Brain pericyte (primary cell): ENCODE results near the gene NT5DC3.
"Not testable (repeated sequence)": the region's sequence is repeated elsewhere in the genome, so short reads cannot be mapped to it uniquely, and the experiment has no call there.

Source experiments
- DNase-seq: peaks from one replicate; pipeline ENCODE4 v3.0.0-alpha.2; 2012; ENCODE audit warnings: low read depth, low spot score

Gene NT5DC3

DNA sequence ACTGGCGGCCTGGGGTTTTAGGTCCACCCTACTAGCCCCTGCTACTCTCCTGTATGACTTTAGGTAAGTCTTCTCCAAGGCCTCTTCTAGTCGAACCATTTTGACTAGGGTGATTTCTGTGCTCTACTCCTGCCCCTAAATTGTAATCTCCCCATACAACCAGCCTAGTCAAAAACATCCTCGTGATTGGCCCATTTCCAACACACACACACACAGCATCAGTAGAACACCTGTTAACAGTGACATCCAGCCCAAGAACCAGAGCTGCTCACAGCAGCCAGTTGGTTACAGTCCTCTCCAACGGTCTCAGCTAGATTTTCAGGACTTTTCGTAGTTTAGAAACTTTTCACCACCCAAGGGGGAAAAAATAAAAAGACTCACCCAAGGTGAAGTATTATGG, 30.9 kb downstream of the NT5DC3 start:
- DNase-seq = no peak

DNA sequence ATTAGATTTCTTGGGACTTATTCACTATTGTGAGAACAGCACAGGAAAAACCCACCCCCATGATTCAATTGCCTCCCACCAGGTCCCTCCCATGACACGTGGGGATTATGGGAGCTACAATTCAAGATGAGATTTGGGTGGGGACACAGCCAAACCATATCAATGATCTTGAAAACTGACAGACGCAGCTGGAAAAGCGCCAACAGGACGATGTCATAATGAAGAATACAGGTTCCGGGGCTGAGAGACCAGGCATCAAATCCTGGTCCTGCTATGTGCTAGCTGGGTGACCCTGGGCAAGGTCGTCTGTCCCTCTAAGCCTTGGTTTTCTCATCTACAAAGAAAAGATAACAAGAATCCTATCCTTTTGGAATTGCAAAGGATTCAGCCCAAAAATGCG, 31.4 kb downstream of the NT5DC3 start:
- not testable (repeated sequence) for DNase-seq

DNA sequence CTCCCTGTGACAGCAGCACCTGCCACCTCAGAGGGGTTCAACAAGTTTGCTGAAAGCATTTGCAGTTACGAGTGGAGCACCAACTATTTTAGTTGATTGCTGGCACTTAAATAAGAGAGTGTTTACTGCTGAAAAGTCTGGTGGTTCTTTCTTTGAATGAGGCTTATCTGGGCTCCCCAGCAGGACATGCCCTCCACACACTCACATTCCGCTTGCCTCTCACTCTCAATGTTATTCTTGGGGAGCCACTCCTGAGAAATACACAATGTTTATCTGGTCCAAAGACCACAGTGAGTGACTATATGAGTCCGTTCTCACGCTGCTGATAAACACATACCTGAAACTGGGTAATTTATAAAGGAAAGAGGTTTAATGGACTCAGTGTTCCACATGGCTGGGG, 31.9 kb downstream of the NT5DC3 start:
- no peak for DNase-seq

DNA sequence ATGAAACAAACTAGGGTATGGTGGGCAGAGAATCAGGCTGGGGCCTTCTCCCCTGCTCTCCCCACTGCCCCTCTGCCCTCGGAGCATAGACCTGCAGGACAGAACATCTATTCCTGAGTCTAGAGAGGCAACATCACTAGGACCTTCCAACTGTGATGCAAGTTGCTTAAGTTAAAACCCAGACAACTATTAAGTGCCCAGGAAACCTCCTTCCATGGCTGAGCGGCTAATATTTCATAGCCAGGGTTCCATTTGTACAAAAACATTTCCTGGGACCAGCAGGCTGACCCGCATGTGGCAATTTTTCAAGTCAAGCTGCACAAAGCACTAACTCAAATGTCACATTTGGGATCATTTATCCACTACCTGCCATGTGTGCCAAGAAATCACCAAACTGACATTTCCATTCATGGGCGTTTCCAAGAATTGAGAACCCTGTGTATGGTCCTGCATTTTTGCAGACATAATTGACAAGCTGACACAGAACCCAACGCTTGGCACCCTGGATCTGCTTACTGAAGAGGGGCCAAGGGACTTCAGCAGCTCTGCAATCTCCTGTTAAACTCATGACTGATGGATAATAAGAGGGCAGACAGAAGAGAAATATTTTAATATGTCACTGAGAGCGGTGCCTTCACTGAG, 32.7 kb downstream of the NT5DC3 start:
- no peak for DNase-seq

DNA sequence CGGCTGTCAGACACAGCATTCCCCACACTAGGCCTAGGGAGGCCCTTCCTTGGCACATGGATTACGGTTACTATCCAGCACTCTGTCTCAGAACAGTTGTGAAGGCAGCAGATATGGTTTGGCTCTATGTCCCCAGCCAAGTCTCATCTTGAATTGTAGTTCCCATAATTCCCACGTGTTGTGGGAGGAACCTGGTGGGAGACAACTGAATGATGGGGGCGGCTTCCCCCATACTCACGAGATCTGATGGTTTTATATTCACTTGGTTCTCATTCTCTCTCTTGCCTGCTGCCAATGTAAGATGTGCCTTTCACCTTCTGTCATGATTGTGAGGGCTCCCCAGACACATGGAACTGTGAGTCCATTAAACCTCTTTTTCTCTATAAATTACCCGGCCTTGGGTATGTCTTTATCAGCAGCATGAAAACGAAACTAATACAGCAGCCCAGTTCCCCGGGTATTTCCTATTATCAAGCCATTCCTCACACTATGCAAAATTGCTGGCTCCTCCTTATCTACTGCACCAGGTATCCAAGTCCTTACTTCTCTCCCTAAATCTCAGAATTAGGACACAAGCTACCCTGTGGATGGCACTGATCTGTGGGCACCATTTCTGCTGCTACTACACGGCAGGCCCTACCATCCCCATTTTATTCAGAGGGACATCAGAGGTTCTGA, 33.3 kb downstream of the NT5DC3 start:
- no peak for DNase-seq

DNA sequence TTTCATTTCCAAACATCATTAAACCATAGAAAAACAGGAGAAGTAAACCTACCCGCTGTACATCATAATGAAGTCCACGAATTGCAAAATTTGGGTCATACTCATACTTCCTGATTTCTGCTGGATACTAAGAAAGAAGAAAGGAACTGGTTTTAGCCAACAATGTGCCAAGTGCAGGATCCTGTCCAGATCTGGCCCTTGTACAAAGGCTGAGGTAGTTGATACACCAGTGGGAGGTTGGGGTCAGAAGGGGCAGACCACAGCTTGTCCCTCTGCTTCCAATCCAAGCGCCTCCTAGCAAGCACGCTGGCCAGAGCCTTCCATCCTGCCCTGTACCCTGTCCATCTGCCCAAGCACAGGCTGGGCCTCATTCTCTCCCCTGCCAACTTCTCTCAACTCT, 34.2 kb downstream of the NT5DC3 start:
- DNase-seq = no peak

DNA sequence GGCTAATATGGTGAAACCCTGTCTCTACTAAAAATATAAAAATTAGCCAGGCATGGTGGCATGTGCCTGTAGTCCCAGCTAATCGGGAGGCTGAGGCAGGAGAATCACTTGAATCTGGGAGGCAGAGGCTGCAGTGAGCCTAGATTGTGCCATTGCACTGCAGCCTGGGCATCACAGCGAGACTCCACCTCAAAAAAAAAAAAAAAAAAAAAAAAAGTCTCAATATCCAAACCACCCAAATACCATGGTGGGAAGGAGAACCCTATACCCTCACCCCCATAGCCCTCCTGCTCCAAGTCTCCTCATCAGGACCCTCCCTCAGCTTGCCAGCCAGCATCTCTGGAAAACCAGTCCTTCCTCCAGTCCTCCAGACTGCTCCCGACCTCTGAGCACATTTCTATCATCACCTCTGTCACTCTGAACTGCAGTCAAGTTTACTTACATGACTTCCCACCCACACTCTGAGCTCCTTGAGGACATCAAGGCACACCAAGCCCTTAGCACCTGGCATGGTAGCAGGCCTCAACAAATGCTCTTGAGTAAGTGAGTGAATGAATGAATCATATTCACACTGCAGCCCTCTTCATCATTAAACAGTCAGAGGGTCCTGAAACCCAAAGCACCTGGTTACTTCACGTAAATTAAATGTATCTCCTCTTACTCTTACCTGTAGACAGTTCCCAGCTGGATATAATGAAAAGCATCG, 35.2 kb downstream of the NT5DC3 start:
- no peak for DNase-seq

DNA sequence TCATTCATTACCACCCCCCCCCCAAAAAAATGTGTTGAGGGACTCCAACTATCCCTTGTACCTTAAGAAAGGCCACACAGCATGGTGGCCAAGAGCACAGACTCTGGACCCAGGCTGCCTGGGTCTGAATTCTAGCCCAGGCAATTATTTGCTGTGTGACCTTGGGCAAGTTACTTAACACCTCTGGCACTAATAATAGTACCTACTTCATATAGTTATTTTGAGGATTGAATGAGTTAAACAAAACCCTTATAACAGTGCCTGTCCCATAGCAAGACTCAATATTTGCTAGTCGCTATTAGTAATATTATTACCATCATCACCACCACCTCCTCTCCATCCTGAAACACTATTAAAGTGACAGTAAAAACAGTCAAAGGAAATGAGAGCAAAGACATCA, 37.2 kb downstream of the NT5DC3 start:
- DNase-seq = no peak

DNA sequence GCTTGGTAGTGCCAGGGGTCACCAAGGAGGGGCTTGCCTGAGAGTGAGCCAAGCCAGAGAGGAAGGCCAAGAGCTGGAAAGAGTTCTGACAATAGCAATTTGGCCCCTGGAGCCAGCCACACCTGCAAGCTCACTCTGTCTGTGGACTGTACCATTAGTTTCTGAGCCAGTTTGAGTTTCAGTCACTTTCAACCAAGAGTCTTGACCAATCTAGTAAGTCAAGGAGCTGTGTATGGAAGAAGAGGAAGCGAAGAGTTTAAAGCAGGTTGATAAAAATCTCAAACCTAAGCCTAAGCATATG, 38.5 kb downstream of the NT5DC3 start:
- no peak for DNase-seq

DNA sequence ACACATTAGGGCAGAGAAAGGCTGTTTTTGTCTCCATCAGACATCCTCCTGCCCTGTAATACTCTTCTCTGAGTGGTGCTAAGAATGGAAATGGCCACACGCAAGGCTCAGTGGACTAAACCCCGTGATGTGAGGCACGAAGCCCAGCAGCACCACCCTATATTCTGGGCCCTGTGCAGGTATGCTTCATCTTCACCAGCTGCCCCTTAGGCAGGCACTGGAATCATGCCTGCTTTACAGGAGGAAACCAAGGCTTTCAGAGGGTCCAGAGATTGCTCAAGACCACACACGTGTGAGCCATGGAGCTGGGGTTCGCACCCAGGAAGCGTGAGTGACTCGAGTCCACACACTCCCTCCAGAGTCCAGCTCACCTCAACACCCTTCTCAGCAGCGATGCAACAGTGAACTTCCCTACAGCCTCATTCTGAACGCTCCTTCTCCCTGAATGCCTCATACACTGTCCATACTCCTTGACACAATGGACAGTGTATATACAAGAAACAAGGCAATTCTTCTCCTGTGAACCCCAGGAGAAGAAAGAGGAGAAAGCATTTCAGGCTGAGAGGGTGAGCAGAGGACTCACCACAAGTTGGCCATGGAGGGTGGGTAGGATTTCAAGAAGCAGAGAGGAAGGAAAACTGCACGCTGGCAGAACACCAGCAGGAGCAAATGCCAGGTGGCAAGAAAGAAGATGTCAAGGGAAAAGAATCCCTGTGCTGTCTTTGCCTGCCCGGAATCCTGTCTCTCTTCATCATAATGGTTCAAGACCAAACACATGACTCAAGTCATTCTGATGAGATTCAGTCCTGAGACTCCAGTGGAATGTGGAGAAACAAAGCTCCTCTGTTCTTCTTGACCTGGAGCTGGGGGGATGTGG, 39.1 kb downstream of the NT5DC3 start:
- DNase-seq = no peak

DNA sequence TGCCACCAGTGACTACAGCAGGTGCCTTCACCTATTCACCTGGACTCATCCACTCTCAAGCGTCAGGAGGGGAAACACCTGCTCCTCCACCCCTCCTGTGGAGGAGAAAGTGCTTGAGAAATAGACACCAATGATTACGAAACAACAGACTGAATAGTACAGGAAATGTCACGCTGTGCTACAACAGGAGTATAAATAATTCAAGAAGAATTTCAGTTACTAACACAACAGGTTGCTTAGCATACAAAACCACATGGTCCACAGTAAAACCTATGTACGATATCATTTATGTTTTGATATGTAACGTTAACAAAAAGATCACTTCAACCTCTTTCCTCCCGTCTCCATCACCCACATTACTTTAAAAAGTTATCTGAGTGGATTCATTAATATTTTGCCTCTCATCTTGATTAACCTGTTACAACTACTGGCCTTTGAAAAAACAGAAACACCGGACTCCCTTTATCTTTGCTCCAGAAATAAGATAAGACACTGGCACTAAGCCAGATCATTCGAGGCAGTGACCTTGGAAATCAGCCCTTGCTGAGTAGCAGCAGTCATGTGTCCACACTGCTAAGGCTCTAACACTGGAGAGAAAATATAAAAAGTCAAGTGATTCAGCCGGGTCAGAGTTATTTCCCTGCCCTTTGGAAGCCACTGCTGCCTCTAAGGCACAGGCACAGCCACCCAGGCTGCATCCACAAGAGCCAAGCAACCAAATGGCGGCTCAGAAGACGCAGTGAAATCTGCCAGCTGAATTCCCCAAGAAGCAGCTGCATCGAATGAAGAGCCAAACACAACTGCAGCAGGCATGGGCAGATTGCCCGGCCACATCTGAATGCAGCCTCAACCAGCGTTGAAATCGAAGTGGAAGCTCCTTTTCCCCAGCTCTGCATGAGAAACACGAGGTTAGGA, 40.9 kb downstream of the NT5DC3 start:
- DNase-seq = peak; percentile 55

DNA sequence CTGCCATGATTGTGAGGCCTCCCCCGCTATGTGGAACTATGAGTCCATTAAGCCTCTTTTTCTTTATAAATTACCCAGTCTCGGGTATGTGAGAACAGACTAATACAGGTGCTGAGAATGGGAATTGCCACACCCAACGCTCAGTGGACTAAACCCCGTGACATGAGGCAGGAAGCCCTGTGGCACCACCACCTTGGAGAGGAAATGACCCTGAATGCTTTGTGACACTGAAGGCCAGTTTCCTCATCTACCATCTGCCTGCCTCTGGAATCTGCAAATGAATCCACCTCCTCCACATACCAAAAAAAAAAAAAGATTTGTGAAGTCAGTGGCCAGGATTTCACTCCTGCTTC, 41.6 kb downstream of the NT5DC3 start:
- no peak for DNase-seq

DNA sequence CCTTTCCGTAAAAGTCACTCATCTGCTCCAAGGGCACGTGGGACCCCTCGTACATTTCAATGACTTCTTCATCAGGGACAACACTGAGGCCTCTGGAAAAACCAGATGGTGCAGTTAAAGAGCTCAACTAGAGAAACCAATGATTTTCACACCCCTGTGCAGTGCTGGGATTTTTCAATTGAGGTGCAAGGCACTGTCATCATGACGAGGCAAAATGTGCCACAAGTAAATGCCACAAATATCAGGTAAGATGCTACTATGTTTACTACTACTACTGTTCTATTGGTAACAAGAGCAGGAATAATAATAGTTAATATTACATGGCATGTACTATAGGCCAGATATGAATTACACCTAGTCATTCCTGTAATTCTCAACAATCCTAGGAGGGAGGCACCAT, 42.4 kb downstream of the NT5DC3 start:
- DNase-seq = no peak

DNA sequence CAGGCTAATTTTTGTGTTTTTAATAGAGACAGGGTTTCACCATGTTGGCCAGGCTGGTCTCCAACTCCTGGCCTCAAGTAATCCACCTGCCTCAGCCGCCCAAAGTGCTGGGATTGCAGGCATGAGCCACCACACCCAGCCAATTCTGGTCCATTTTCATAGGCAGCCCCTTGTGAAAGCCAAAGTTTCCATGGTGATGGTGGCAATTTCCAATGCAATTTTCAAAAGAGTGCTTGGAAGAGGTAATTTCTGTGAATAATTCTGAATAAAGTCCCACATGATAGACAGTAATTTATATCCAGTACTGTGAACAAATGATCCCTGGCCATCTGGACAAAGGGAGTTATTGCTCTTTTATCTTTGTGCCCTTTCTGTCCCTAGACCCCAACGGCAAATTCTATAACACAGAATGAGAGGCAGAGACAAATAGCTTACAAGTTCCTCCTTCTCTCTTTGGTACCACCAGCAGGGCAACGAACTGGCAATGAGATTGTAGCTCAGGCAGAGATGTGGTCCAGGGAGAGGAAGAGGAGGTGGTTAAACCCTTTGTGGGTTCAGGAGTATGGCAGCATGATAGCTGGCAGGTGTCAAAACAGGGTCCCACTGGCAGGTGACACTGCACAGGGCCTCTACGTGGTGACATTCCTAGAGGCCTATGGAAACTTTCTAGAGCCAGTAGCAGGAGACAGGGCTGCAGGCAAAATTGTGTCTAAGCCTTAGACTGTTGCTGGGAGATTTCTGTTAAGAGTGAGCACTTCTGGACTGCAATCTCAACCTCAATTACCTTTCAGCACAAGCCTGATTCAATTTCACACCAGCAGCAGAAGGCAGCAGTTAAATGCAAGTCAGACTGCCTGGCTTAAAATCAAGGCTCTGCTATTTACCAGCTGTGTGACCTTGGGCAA, 46.5 kb downstream of the NT5DC3 start:
- no peak for DNase-seq

DNA sequence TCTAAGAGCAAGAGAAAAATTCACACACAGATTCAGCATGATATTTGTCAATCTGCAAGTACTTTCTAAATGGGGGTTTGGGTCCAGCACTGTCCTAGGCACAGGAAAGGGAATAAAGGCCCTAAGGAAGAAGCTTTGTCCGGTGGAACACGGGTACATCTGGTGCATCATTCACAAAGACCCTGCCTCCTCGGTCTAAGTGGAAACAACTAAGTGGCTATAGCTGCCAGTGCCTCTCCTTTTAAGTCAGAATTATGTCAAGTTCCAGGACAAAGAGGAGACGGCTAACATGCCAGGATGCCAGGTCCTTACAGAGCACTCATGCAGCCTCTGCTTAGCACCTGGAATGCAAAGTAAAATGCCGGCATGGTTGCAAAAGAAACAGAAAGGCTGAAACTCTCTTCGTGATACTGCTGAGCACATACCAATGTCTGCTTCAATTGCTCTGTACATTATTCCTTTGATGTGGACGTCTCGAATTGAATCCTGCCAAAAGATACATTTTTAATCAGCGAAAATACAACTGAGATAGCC, 47.5 kb downstream of the NT5DC3 start:
- DNase-seq = no peak

DNA sequence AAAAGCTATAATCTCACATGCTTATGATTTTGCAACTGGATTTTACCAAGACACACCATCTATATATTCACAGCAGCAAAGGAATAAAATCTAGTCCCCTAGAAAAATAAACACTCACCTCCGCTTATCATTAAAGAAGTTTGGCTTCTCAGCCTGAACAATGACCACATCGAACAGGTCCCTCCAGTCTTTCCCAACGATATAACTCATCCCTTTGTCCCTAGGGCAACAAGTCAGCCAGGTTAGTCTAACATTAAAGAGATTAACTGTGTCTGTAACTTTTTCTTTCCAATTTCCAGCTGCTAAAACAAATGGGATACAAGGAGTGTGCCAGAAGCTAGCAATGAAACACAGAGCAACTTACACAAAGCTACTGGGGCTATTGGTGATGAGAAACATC, 48.0 kb downstream of the NT5DC3 start:
- DNase-seq = no peak

DNA sequence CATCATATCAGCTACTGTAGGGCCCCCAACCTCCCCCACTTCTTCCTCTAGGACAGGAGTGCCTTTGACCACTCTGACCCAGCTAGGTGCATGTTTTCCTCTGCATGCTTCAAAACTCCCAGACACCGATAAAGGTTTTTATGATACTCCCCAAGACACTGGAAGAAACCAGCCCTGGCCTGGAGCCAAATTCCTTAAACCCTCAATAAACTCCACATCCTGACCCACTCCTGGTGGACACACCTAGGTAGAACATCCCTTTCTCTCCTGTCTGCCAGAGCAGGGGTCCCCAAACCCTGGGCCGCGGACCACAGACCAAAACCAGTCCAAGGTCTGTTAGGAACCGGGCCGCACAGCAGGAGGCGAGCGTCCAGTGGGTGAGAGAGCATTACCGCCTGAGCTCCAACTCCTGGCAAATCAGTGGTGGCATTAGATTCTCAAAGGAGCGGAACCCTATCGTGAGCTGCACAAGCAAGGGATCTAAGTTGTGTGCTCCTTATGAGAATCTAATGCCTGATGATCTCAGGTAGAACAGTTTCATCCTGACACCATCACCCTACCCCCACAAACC, 49.6 kb downstream of the NT5DC3 start:
- no peak for DNase-seq

DNA sequence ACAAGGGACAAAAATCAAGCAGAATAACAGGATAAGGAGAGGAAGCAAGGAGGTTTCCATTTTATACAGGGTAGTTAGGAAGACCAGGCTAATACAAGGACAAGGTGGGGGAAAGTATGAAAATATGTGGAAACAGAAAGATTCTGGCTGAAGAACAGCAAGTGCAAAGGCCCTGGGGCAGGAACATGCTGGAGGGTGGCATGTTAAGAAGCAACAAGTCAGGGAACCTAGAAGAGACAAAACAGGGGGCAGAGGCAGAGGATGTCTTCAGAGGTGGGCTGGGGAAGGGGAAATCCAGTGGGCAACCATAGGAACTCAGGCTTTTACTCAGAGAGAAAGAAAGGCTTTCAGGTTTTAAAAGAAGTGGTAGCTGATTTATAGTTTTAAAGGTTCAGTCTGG, 54.8 kb downstream of the NT5DC3 start:
- no peak for DNase-seq

DNA sequence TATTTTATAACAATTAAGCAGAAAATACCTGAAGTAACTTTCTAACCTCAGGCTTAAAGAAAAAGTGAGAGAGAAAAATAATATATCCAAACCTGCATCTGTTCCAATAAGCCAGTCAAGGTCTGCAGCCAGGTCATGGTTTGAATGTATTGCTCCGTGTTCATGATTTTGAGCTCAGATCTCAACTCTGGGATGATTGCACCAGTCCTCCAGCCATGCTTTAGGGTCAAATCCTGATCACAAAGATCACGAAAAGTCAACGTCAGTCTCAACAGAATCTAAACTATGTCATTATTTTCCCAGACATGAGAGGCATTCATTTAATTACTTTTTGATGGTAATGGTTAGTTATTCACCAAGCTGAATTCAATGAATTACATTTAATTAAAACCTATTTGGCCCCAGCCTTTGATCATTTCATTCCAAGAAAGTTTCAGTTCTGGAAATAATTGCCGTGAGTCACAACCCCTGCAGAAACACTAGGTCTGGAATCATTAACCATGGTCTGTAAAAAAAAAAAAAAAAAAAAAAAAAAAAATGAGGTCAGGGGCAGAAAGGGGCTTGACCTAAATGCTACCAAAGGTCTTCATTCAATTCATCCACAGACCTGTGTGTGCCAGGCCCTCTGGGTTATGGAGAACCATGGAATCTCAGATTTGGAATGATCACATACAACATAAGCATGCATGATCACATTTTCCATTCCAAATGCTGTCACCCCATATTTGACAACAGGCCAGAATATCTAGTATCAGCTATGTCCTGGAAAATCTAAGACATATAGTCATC, 55.6 kb downstream of the NT5DC3 start:
- no peak for DNase-seq
